H9 (cell line): Measurements from ENCODE around the gene CXCL8. TPM values are rescaled to one million over a fixed set of nuclear protein-coding genes. Genes with fewer than 3 reads are reported as not detected.

Experiments used
- DNase-seq: peaks from one replicate; pipeline ENCODE4 v3.0.0-alpha.2; 2017
- H2AFZ ChIP-seq: one replicate; pipeline ENCODE4 v1.6.1; 2013; ENCODE audit warnings: mild to moderate bottlenecking, low read length, control low read depth, moderate library complexity
- H2AK5ac ChIP-seq: 2 replicates; pipeline ENCODE4 v1.6.1; 2013; ENCODE audit warnings: low read length, control low read depth, mixed read lengths; ENCODE audit not compliant: insufficient read length
- H2BK120ac ChIP-seq: one replicate; pipeline ENCODE4 v1.6.1; 2013; ENCODE audit warnings: low read depth, mild to moderate bottlenecking, low read length, control low read depth, inconsistent platforms; ENCODE audit not compliant: poor library complexity, severe bottlenecking
- H2BK12ac ChIP-seq: 2 replicates; pipeline ENCODE4 v1.6.1; 2013; ENCODE audit warnings: low read length, control low read depth, mixed read lengths, low read depth; ENCODE audit not compliant: insufficient read length
- H2BK15ac ChIP-seq: 2 replicates; pipeline ENCODE4 v1.6.1; 2013; ENCODE audit warnings: low read depth, low read length, control low read depth
- H2BK20ac ChIP-seq: one replicate; pipeline ENCODE4 v1.6.1; 2013; ENCODE audit warnings: low read depth, mild to moderate bottlenecking, low read length, control low read depth, inconsistent platforms; ENCODE audit not compliant: poor library complexity, severe bottlenecking
- H2BK5ac ChIP-seq: 2 replicates; pipeline ENCODE4 v1.6.1; 2013; ENCODE audit warnings: low read length, control low read depth, mixed read lengths; ENCODE audit not compliant: insufficient read length
- H3K14ac ChIP-seq: 2 replicates; pipeline ENCODE4 v1.6.1; 2013; ENCODE audit warnings: low read length, control low read depth; ENCODE audit not compliant: insufficient read depth
- H3K18ac ChIP-seq: 2 replicates; pipeline ENCODE4 v1.6.1; 2013; ENCODE audit warnings: low read depth, mild to moderate bottlenecking, mixed read lengths, low read length, control low read depth; ENCODE audit not compliant: insufficient read length
- H3K23ac ChIP-seq: 2 replicates; pipeline ENCODE4 v1.6.1; 2013; ENCODE audit warnings: low read length, control low read depth, mixed read lengths, low read depth; ENCODE audit not compliant: insufficient read length
- H3K23me2 ChIP-seq: 2 replicates; pipeline ENCODE4 v1.6.1; 2013; ENCODE audit warnings: low read depth, mild to moderate bottlenecking, mixed read lengths, low read length, control low read depth; ENCODE audit not compliant: insufficient read length, poor library complexity, severe bottlenecking
- H3K27ac ChIP-seq: 2 replicates; pipeline ENCODE4 v1.5.1; 2013; ENCODE audit warnings: low read length, control low read depth, mixed read lengths, low read depth; ENCODE audit not compliant: insufficient read length
- H3K27me3 ChIP-seq: 2 replicates; pipeline ENCODE4 v1.6.1; 2013; ENCODE audit warnings: low read length, control low read depth, inconsistent platforms; ENCODE audit not compliant: insufficient read depth
- H3K4ac ChIP-seq: 2 replicates; pipeline ENCODE4 v1.6.1; 2013; ENCODE audit warnings: low read depth, mild to moderate bottlenecking, control low read depth, inconsistent platforms, low read length, moderate library complexity
- H3K4me1 ChIP-seq: 2 replicates; pipeline ENCODE4 v1.6.1; 2013; ENCODE audit warnings: low read length, control low read depth, inconsistent platforms; ENCODE audit not compliant: insufficient read depth
- H3K4me2 ChIP-seq: 2 replicates; pipeline ENCODE4 v1.6.1; 2013; ENCODE audit warnings: low read length, control low read depth, mixed read lengths; ENCODE audit not compliant: insufficient read length, insufficient read depth
- H3K56ac ChIP-seq: 2 replicates; pipeline ENCODE4 v1.6.1; 2013; ENCODE audit warnings: low read depth, mild to moderate bottlenecking, mixed read lengths, low read length, control low read depth; ENCODE audit not compliant: insufficient read length
- H3K79me1 ChIP-seq: 2 replicates; pipeline ENCODE4 v1.6.1; 2013; ENCODE audit warnings: low read depth, mild to moderate bottlenecking, moderate library complexity, low read length, control low read depth, inconsistent platforms; ENCODE audit not compliant: insufficient read depth, poor library complexity, severe bottlenecking
- H3K79me2 ChIP-seq: 2 replicates; pipeline ENCODE4 v1.6.1; 2013; ENCODE audit warnings: low read length, control low read depth, inconsistent platforms; ENCODE audit not compliant: insufficient read depth
- H3K9ac ChIP-seq: 2 replicates; pipeline ENCODE4 v1.6.1; 2013; ENCODE audit warnings: low read length, control low read depth, mixed read lengths; ENCODE audit not compliant: insufficient read length; ENCODE audit errors: extremely low read depth
- H3K9me3 ChIP-seq: one replicate; pipeline ENCODE4 v1.6.1; 2013; ENCODE audit warnings: low read depth, low read length, inconsistent platforms; ENCODE audit not compliant: control insufficient read depth
- H3T11ph ChIP-seq: one replicate; pipeline ENCODE4 v1.6.1; 2013; ENCODE audit warnings: mild to moderate bottlenecking, low read length, control low read depth, inconsistent platforms
- H4K20me1 ChIP-seq: one replicate; pipeline ENCODE4 v1.6.1; 2013; ENCODE audit not compliant: control insufficient read depth, insufficient read length, insufficient read depth
- H4K5ac ChIP-seq: 2 replicates; pipeline ENCODE4 v1.6.1; 2013; ENCODE audit warnings: low read depth, mild to moderate bottlenecking, mixed read lengths, low read length, control low read depth; ENCODE audit not compliant: insufficient read length
- H4K8ac ChIP-seq: replicated peaks from 2 replicates; pipeline ENCODE4 v1.6.1; 2013; ENCODE audit warnings: low read length, control low read depth, mixed read lengths, low read depth; ENCODE audit not compliant: insufficient read length
- H4K91ac ChIP-seq: 2 replicates; pipeline ENCODE4 v1.6.1; 2013; ENCODE audit warnings: low read depth, mild to moderate bottlenecking, moderate library complexity, mixed read lengths, low read length, control low read depth; ENCODE audit not compliant: insufficient read length
- H3K27ac Mint-ChIP-seq, 3 experiments: 2 replicates in 2 of 3; 3 replicates in 1 of 3; pipeline ENCODE4 v1.8.0; 2020 to 2021; ENCODE audit warnings: mixed read lengths in 3 of 3, mild to moderate bottlenecking in 1 of 3, moderate library complexity in 1 of 3
- H3K27me3 Mint-ChIP-seq: 2 replicates; pipeline ENCODE4 v1.8.0; 2021; ENCODE audit warnings: low read depth, mild to moderate bottlenecking, moderate library complexity, mixed read lengths
- H3K36me3 Mint-ChIP-seq, 3 experiments: 2 replicates in 2 of 3; 3 replicates in 1 of 3; pipeline ENCODE4 v1.8.0; 2020 to 2021; ENCODE audit warnings: low read depth in 3 of 3, mixed read lengths in 3 of 3; ENCODE audit not compliant: insufficient read depth in 1 of 3
- H3K4me1 Mint-ChIP-seq, 2 experiments: 2 replicates each; pipeline ENCODE4 v1.8.0; 2020; ENCODE audit warnings: mixed read lengths in 2 of 2
- H3K4me3 Mint-ChIP-seq, 2 experiments: 2 replicates in 1 of 2; 3 replicates in 1 of 2; pipeline ENCODE4 v1.8.0; 2020 to 2021; ENCODE audit warnings: mild to moderate bottlenecking in 2 of 2, mixed read lengths in 2 of 2, moderate library complexity in 1 of 2
- H3K9me3 Mint-ChIP-seq, 2 experiments: 2 replicates in 1 of 2; 3 replicates in 1 of 2; pipeline ENCODE4 v1.8.0; 2020; ENCODE audit warnings: mild to moderate bottlenecking in 2 of 2, mixed read lengths in 2 of 2, moderate library complexity in 1 of 2
- WGBS: extraction: QIAGEN DNeasy Blood & Tissue Kit; methylation state at CpG from one replicate; pipeline ENCODE4 v1.1.7; 2013; ENCODE audit warnings: missing lambda C conversion rate, low lambda C conversion rate, mixed read lengths; ENCODE audit not compliant: insufficient read length; ENCODE audit errors: extremely low coverage; 5-methylcytosine and 5-hydroxymethylcytosine counted together
- total RNA-seq: library from RNA; stranded (reverse); gene quantifications from 2 replicates; pipeline ENCODE4 v1.2.1, GENCODE V29; 2021
- TF ChIP-seq, protein P1 (sequence below): fragments of 200-600 bp; sonication (generic); conservative IDR thresholded peaks from 3 replicates; pipeline ENCODE4 v1.8.0; 2021; ENCODE audit warnings: antibody characterized with exemption, mild to moderate bottlenecking

CXCL8 gene
- total RNA-seq, 1 experiment from 2014 or later = not detected

DNA sequence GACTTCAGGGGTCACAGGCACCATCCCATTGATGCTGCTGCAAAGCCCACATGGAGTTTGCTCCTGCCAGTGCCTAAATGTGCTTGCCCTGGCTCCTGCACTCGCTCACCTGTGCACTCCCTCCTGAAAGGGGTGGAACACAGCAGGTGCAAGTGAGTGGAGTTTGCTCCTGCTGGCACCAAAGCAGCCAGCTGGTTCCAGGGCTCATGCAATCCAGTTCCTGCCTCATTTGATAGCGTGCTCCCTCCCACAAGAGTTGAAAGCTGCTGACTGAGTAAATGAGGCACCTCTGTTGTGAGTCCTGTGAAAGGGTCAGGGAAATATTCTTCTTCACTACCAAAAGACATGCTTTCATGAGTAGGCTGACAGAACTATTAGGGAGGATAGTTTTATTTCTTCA lies 30.5 kb downstream of the CXCL8 start:
- no peak overlapping the region; a peak in 1 of 7 replicates for H3K27ac Mint-ChIP-seq
- H3K4ac ChIP-seq = no peak overlapping the region
- no peak overlapping the region for H3K23ac ChIP-seq
- H3K79me1 ChIP-seq = no peaks in the 10 kb centered on the region
- H2BK15ac ChIP-seq = no peak overlapping the region
- TF ChIP-seq, protein P1, sequence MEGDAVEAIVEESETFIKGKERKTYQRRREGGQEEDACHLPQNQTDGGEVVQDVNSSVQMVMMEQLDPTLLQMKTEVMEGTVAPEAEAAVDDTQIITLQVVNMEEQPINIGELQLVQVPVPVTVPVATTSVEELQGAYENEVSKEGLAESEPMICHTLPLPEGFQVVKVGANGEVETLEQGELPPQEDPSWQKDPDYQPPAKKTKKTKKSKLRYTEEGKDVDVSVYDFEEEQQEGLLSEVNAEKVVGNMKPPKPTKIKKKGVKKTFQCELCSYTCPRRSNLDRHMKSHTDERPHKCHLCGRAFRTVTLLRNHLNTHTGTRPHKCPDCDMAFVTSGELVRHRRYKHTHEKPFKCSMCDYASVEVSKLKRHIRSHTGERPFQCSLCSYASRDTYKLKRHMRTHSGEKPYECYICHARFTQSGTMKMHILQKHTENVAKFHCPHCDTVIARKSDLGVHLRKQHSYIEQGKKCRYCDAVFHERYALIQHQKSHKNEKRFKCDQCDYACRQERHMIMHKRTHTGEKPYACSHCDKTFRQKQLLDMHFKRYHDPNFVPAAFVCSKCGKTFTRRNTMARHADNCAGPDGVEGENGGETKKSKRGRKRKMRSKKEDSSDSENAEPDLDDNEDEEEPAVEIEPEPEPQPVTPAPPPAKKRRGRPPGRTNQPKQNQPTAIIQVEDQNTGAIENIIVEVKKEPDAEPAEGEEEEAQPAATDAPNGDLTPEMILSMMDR = no peak
- no peak overlapping the region for H3K9ac ChIP-seq
- H4K20me1 ChIP-seq = no peaks in the 10 kb centered on the region
- H2BK12ac ChIP-seq = no peak overlapping the region
- no peak overlapping the region for H4K91ac ChIP-seq
- H2BK5ac ChIP-seq = no peak overlapping the region
- no peak overlapping the region for H4K5ac ChIP-seq
- no peaks in the 10 kb centered on the region for H3K4me1 ChIP-seq
- H3T11ph ChIP-seq = no peak overlapping the region
- H3K27ac ChIP-seq = no peak overlapping the region
- H3K27me3 ChIP-seq = no peaks in the 10 kb centered on the region
- H3K56ac ChIP-seq = no peak overlapping the region
- H3K27me3 Mint-ChIP-seq = no peaks in the 10 kb centered on the region
- no peak for DNase-seq
- H2AFZ ChIP-seq = no peak overlapping the region
- no peaks in the 10 kb centered on the region for H3K23me2 ChIP-seq
- H3K18ac ChIP-seq = no peak overlapping the region
- no peak overlapping the region for H2BK20ac ChIP-seq
- no peak overlapping the region for H3K4me2 ChIP-seq
- no peak overlapping the region for H3K14ac ChIP-seq
- WGBS = no CpG with 5 or more reads among the region's 2 CpGs
- no peak overlapping the region for H3K4me3 Mint-ChIP-seq
- no peaks in the 10 kb centered on the region for H3K9me3 ChIP-seq
- no peaks in the 10 kb centered on the region for H3K79me2 ChIP-seq
- no peak overlapping the region for H4K8ac ChIP-seq
- H3K9me3 Mint-ChIP-seq = no peaks in the 10 kb centered on the region; a peak in 1 of 5 replicates
- no peaks in the 10 kb centered on the region for H3K4me1 Mint-ChIP-seq
- no peaks in the 10 kb centered on the region for H3K36me3 Mint-ChIP-seq
- H2BK120ac ChIP-seq = no peak overlapping the region
- H2AK5ac ChIP-seq = no peak overlapping the region
